ENCODE results near the gene SCAMP2. TPM values are rescaled to one million over a fixed set of nuclear protein-coding genes. Genes with fewer than 3 reads are reported as not detected.
"Not testable (repeated sequence)": the region's sequence is repeated elsewhere in the genome, so short reads cannot be mapped to it uniquely, and the experiment has no call there.

The SCAMP2 gene
- total RNA-seq, 1 donor from 2014 or later, result 93.4 TPM

DNA sequence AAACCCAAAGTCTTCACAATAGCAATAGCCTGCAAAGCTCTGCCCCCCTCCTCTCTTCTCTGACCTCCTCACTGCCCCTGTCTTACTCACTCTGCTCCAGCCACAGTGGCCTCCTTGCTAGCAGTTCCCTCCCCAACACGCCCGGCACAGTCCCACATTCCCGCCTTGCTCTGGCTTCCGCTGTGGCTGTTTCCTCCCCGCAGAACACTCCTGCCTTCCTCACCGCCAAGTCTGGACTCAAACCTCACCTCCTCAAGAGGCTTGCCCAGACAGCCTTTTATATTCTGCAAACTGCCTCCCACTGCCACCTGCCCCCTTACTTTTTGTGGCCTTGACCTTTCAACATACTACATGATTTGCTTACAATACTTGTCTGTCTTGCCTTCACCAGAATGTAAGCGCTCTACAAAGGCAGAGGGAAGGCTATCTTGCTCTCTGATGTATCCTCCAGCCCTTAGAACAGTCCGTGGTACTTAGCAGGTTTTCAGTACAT lies 16.3 kb upstream of the SCAMP2 start:
- DNase-seq (ENCODE audit: low read depth), result no peak

DNA sequence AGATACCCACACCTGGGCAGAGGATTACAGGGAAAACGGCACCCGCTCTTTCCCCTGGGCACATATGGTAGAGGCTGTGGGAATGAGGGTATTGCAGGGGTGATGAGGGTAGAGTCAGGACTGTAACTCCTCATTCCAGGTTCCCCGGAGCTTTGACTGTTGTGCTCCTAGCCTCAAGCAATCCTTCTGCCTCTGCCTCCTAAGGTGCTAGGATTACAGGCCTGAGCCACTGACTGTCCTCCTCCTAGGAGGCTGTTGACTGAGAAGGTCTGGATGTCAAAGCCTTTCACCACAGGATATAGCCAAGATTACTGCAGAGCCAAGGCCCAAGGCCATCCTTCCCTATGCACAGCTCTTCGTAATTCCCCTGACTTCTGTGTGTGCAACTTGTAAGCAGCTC lies 15.6 kb upstream of the SCAMP2 start:
- no peaks in the 10 kb centered on the region for H3K27me3 ChIP-seq (ENCODE audit: control insufficient read depth, insufficient read depth, low read length)
- TF ChIP-seq, protein P1, sequence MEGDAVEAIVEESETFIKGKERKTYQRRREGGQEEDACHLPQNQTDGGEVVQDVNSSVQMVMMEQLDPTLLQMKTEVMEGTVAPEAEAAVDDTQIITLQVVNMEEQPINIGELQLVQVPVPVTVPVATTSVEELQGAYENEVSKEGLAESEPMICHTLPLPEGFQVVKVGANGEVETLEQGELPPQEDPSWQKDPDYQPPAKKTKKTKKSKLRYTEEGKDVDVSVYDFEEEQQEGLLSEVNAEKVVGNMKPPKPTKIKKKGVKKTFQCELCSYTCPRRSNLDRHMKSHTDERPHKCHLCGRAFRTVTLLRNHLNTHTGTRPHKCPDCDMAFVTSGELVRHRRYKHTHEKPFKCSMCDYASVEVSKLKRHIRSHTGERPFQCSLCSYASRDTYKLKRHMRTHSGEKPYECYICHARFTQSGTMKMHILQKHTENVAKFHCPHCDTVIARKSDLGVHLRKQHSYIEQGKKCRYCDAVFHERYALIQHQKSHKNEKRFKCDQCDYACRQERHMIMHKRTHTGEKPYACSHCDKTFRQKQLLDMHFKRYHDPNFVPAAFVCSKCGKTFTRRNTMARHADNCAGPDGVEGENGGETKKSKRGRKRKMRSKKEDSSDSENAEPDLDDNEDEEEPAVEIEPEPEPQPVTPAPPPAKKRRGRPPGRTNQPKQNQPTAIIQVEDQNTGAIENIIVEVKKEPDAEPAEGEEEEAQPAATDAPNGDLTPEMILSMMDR (IDR thresholded peaks at IDR 0.05; ENCODE audit: insufficient read depth, low read length, poor library complexity, severe bottlenecking), result no peak
- peaks cover 5% of the 10 kb centered on the region for H3K36me3 ChIP-seq (ENCODE audit: control insufficient read depth, insufficient read depth, low read length)
- DNase-seq (ENCODE audit: low read depth), result no peak
- no peak overlapping the region for H3K4me3 ChIP-seq (ENCODE audit: low read depth, low read length)

More for the DNA sequence above, 16.3 kb upstream of the SCAMP2 start:
- H3K27me3 ChIP-seq (ENCODE audit: control insufficient read depth, insufficient read depth, low read length), result no peaks in the 10 kb centered on the region
- peak overlapping the region; percentile 98 for H3K4me3 ChIP-seq (ENCODE audit: low read depth, low read length)
- TF ChIP-seq, protein P1 (IDR thresholded peaks at IDR 0.05; ENCODE audit: insufficient read depth, low read length, poor library complexity, severe bottlenecking), result no peak
- H3K36me3 ChIP-seq (ENCODE audit: control insufficient read depth, insufficient read depth, low read length), result peaks cover 5% of the 10 kb centered on the region

DNA sequence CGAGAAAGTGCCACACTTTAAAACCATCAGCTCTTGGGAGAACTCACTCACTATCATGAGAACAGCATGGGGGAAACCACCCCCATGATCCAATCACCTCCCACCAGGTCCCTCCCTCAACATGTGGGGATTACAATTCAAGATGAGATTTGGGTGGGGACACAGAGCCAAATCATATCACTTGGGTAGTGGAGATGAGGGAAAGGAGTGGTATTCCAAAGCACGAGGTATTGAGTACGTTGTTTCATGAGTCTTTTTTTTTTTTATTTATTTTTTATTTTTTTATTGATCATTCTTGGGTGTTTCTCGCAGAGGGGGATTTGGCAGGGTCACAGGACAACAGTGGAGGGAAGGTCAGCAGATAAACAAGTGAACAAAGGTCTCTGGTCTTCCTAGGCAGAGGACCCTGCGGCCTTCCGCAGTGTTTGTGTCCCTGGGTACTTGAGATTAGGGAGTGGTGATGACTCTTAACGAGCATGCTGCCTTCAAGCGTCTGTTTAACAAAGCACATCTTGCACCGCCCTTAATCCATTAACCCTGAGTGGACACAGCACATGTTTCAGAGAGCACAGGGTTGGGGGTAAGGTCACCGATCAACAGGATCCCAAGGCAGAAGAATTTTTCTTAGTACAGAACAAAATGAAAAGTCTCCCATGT lies 14.5 kb upstream of the SCAMP2 start:
- not testable (repeated sequence) for DNase-seq (ENCODE audit: low read depth); H3K4me3 ChIP-seq (ENCODE audit: low read depth, low read length); H3K36me3 ChIP-seq (ENCODE audit: control insufficient read depth, insufficient read depth, low read length); H3K27me3 ChIP-seq (ENCODE audit: control insufficient read depth, insufficient read depth, low read length)

DNA sequence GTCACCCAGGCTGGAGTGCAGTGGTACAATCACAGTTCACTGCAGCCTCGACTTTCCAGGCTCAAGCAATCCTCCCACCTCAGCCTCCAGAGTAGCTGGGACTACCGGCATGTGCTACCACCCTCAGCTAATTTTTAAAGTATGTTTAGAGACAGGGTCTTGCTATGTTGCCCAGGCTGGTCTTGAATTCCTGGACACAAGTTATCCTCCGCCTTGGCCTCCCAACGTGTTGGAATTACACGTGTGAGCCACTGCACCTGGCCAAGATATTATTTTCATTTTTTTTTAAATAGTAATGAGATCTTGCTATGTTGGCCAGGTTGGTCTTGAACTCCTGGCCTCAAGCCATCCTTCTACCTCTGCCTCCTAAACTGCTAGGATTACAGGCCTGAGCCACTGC lies 12.3 kb upstream of the SCAMP2 start:
- no peaks in the 10 kb centered on the region for H3K36me3 ChIP-seq (ENCODE audit: control insufficient read depth, insufficient read depth, low read length)
- no peak for DNase-seq (ENCODE audit: low read depth)
- no peaks in the 10 kb centered on the region for H3K27me3 ChIP-seq (ENCODE audit: control insufficient read depth, insufficient read depth, low read length)
- H3K4me3 ChIP-seq (ENCODE audit: low read depth, low read length), result no peak overlapping the region
- TF ChIP-seq, protein P1 (IDR thresholded peaks at IDR 0.05; ENCODE audit: insufficient read depth, low read length, poor library complexity, severe bottlenecking), result no peak

DNA sequence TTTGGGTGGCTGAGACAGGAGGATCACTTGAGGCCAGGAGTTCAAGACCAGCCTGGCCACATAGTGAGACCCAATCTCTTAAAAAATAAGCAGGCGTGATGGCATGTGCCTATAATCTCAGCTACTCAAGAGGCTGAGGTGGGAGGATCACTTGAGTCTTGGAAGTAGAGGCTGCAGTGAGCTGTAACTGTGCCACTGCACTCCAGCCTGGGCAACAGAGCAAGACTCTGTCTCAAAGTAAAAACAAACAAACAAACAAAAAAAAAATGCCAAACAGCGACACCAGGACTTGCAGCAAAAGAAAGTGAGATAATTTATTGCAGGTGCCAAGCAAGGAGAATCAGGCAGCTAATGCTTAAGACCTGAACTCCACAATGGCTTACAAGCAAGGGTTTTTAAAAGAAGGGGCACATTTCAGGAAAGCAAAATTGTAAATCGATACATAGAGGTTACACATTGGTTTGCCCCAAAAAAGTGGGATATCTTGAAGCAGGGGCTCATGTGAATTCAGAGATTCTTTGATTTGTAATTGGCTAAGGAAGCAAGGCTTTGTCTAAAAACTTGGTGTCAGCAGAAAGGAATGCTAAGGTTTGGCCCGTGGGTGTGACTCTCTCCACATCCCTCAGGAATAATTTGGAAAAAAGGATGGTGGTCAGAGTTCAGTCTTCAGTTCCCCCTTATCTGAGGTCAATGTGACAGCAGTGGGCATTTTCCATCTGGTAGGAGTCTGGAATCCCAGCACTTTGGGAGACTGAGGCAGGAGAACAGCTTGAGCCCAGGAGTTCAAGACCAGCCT lies 11.5 kb upstream of the SCAMP2 start:
- DNase-seq (ENCODE audit: low read depth), result no peak

DNA sequence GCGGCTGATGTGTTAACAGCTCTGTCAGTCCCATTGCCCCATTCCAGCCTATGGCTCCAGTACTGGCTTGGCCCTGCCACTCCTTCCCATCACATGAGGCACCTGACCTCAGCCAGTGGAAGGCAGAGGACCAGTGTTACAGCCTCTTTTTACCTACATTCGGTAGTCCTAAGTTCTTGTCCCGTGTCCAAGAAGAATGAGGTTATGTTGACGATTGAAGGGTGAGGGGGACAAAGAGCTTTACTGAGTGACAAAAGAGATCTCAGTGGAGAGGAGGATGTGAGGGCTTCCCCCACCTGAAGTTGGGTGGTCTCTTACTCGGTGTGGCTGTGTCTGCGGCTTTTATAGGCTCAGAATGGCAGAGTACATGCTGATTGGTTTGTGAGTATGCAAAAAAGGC lies 9.4 kb upstream of the SCAMP2 start:
- Histone ChIP-seq H3K4me3 (ENCODE audit: low read depth, low read length) (no peak overlapping the region), H3K27me3 (ENCODE audit: control insufficient read depth, insufficient read depth, low read length) (no peaks in the 10 kb centered on the region), H3K36me3 (ENCODE audit: control insufficient read depth, insufficient read depth, low read length) (no peaks in the 10 kb centered on the region)
- TF ChIP-seq, protein P1 (IDR thresholded peaks at IDR 0.05; ENCODE audit: insufficient read depth, low read length, poor library complexity, severe bottlenecking), result no peak
- DNase-seq (ENCODE audit: low read depth), result no peak

More for the DNA sequence above, 11.5 kb upstream of the SCAMP2 start:
- TF ChIP-seq, protein P1 (IDR thresholded peaks at IDR 0.05; ENCODE audit: insufficient read depth, low read length, poor library complexity, severe bottlenecking), result no peak
- Histone ChIP-seq H3K4me3 (ENCODE audit: low read depth, low read length) (no peak overlapping the region), H3K27me3 (ENCODE audit: control insufficient read depth, insufficient read depth, low read length) (no peaks in the 10 kb centered on the region), H3K36me3 (ENCODE audit: control insufficient read depth, insufficient read depth, low read length) (no peaks in the 10 kb centered on the region)

Data from kidney epithelial cell (primary cell).